Cardiac muscle cell (in vitro differentiated cells and primary cell): ENCODE results near the gene VSIR. TPM values are rescaled to one million over a fixed set of nuclear protein-coding genes. Genes with fewer than 3 reads are reported as not detected.

Source experiments
- DNase-seq, 2 donors: peaks; one replicate each; pipeline versions ENCODE4 v3.0.0 to v3.0.0-alpha.2; 2010 to 2017; ENCODE audit warnings: low read depth in 1 of 2, low spot score in 1 of 2
- H3K27ac ChIP-seq: fragments of 200-600 bp; sonication (generic); 2 replicates; pipeline ENCODE4 v1.5.1; 2016
- H3K27me3 ChIP-seq: fragments of 200-600 bp; sonication (generic); 2 replicates; pipeline ENCODE4 v1.6.0; 2016; ENCODE audit warnings: control low read depth
- H3K36me3 ChIP-seq: fragments of 200-600 bp; sonication (generic); 2 replicates; pipeline ENCODE4 v1.5.1; 2016; ENCODE audit warnings: control low read depth
- H3K4me1 ChIP-seq: fragments of 200-600 bp; sonication (generic); 2 replicates; pipeline ENCODE4 v1.8.1; 2017; ENCODE audit warnings: low read depth, mild to moderate bottlenecking, mixed run types
- H3K4me3 ChIP-seq: fragments of 200-600 bp; sonication (generic); 2 replicates; pipeline ENCODE4 v1.5.1; 2016; ENCODE audit warnings: mild to moderate bottlenecking
- H3K9me3 ChIP-seq: fragments of 200-600 bp; sonication (generic); 2 replicates; pipeline ENCODE4 v1.5.1; 2017; ENCODE audit warnings: low read depth, mild to moderate bottlenecking, control low read depth
- CTCF ChIP-seq: IDR thresholded peaks from 2 replicates; pipeline ENCODE4 v1.5.1; 2012; ENCODE audit warnings: low read depth, mild to moderate bottlenecking, low read length
- polyA plus RNA-seq: library from polyadenylated mRNA; unstranded; fragments of >200 nt; fragmentation: Nextera tagmentation; extraction: Ambion mirVana; gene quantifications from 2 replicates; pipeline ENCODE4 v1.2.1, GENCODE V29; 2016
- total RNA-seq: library from RNA; depleted of rRNA; stranded (reverse); fragments of >200 nt; gene quantifications from 2 replicates; pipeline ENCODE4 v1.2.3, GENCODE V29; 2016

The VSIR gene
- total and polyA plus RNA-seq, 2 experiments from 2014 or later, result 1.7 to 1.8 TPM

DNA sequence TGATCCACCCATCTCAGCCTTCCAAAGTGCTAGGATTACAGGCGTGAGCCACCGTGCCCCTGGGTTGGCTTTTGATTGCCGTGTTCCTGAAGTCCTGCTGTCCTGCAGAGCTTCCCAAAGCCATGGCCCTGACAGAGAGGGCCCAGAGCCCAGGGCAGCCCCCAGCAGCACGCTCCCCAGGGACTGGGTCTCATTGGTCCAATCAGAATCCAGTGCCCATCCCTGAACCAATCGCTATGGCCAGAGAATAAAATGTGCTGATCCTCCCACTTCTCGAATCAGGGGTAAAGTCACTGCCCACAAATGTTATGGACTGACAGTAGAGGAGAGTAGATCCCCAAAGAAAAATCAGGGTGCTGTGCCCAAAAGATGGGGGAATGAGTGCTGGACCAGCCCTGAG lies 48.8 kb downstream of the VSIR start:
- Histone ChIP-seq H3K27me3 (no peaks in the 10 kb centered on the region), H3K4me3 (no peak overlapping the region), H3K36me3 (no peaks in the 10 kb centered on the region), H3K27ac (no peak overlapping the region), H3K9me3 (no peaks in the 10 kb centered on the region), H3K4me1 (peaks cover 16% of the 10 kb centered on the region)
- no peak for TF ChIP-seq CTCF
- DNase-seq, result no peak

DNA sequence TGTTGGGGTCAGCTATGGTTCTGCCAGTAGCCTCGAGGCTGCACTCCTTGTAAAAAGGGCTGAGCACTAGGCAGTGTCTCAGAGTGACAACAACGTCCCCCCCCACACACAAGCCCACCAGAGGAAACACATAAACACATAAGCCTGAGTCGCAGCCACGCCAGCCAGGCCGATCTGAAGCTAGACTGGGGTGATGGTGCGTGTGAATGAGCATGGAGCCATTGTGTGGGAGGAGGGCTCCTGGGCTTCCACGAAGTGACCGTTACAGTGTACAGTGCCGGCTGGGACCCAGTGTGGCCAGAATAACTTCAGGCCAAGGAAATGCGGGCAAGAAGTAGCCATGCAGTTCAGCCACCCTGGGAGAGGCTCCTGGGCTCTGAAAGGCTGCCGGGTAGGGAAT lies 50.0 kb downstream of the VSIR start:
- no peaks in the 10 kb centered on the region for H3K27me3 ChIP-seq
- no peaks in the 10 kb centered on the region for H3K36me3 ChIP-seq
- no peak for DNase-seq
- no peak for TF ChIP-seq CTCF
- peaks cover 14% of the 10 kb centered on the region for H3K4me1 ChIP-seq
- H3K27ac ChIP-seq, result no peak overlapping the region
- no peaks in the 10 kb centered on the region for H3K9me3 ChIP-seq
- H3K4me3 ChIP-seq, result no peak overlapping the region

- no peak for TF ChIP-seq CTCF
- DNase-seq, result no peak
Observed at GRCh38 chr10:71722849-71723248, 50.5 kb downstream of the VSIR start.

DNA sequence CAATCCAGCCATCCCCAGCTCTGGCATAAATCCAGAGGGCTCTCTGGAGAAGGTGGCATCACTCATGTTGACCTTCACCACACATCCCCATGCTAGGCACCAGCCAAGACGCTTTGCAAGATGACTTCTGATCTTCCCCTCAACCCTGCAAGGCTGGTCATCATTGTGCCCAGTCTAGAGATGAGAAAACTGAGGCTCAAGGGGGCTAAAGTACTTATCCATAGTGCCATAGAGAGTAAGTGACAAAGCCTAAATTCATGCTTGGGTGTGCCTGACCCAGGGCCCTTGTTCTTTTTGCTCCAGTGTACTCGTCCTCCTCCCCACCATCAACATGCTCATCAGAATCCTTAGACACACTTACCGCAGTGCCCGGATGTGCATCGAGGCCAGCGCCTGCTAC lies 52.0 kb downstream of the VSIR start:
- Histone ChIP-seq H3K4me1 (peaks cover 4% of the 10 kb centered on the region), H3K27me3 (no peaks in the 10 kb centered on the region), H3K4me3 (no peak overlapping the region), H3K9me3 (no peaks in the 10 kb centered on the region), H3K27ac (no peak overlapping the region), H3K36me3 (no peaks in the 10 kb centered on the region)
- TF ChIP-seq CTCF, result no peak
- no peak for DNase-seq

More at GRCh38 chr10:71722849-71723248, 50.5 kb downstream of the VSIR start:
- Histone ChIP-seq H3K4me3 (no peak overlapping the region), H3K27me3 (no peaks in the 10 kb centered on the region), H3K27ac (no peak overlapping the region), H3K4me1 (peaks cover 10% of the 10 kb centered on the region), H3K9me3 (no peaks in the 10 kb centered on the region), H3K36me3 (no peaks in the 10 kb centered on the region)

- H3K4me3 ChIP-seq, result no peak overlapping the region
- TF ChIP-seq CTCF, result no peak
- no peaks in the 10 kb centered on the region for H3K9me3 ChIP-seq
- H3K36me3 ChIP-seq, result no peaks in the 10 kb centered on the region
- DNase-seq, result peak in 1 of 2 donors; percentile 11
- H3K4me1 ChIP-seq, result peaks cover 4% of the 10 kb centered on the region
- no peak overlapping the region for H3K27ac ChIP-seq
- no peaks in the 10 kb centered on the region for H3K27me3 ChIP-seq
Observed at GRCh38 chr10:71720288-71720687, 53.0 kb downstream of the VSIR start.
